ENCODE measurements around the gene SPHK2.
"Not testable (repeated sequence)": the region's sequence is repeated elsewhere in the genome, so short reads cannot be mapped to it uniquely, and the experiment has no call there.

The SPHK2 gene

GRCh38 chr19:48676487-48676886, 57.2 kb downstream of the SPHK2 start:
- Histone ChIP-seq H3K4me3 (no peak overlapping the region), H3K27ac (no peak overlapping the region), H3K36me3 (no peaks in the 10 kb centered on the region), H3K9ac (no peak overlapping the region), H3K9me3 (no peaks in the 10 kb centered on the region), H4K20me1 (no peaks in the 10 kb centered on the region), H3K27me3 (no peaks in the 10 kb centered on the region), H3K4me2 (no peak overlapping the region), H3K4me1 (peaks cover 64% of the 10 kb centered on the region)
- TF ChIP-seq Cebpa-rat (IDR thresholded peaks at IDR 0.05) = no peak

DNA sequence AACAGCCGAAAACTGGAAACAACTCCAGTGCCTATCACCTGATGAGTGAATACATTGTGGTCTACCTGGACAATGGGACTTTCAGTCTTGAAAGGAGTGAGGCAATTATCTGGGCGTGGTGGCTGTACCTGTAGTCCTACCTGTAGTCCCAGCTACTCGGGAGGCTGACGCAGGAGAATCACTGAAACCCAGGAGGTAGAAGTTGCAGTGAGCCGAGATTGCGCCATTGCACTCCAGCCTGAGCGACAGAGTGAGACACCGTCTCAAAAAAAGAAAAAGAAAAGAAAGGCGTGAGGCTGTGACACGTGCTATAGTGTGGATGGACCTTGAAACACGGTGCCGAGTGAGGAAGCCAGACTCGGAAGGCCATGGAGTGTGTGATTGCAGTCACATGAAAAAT, 57.6 kb downstream of the SPHK2 start:
- no peaks in the 10 kb centered on the region for H4K20me1 ChIP-seq
- no peak overlapping the region for H3K4me2 ChIP-seq
- TF ChIP-seq Cebpa-rat (IDR thresholded peaks at IDR 0.05) = no peak
- no peak overlapping the region for H3K27ac ChIP-seq
- H3K9ac ChIP-seq = no peak overlapping the region
- no peaks in the 10 kb centered on the region for H3K36me3 ChIP-seq
- no peaks in the 10 kb centered on the region for H3K9me3 ChIP-seq
- peaks cover 66% of the 10 kb centered on the region for H3K4me1 ChIP-seq
- H3K4me3 ChIP-seq = no peak overlapping the region
- H3K27me3 ChIP-seq = no peaks in the 10 kb centered on the region

GRCh38 chr19:48678201-48678600, 58.9 kb downstream of the SPHK2 start:
- Histone ChIP-seq H3K27ac (no peak overlapping the region), H3K4me2 (0 out of 2 replicates have a peak overlapping the region, but pooled peaks have one; percentile 1), H3K9ac (no peak overlapping the region), H3K36me3 (no peaks in the 10 kb centered on the region), H3K27me3 (no peaks in the 10 kb centered on the region), H3K9me3 (no peaks in the 10 kb centered on the region), H3K4me3 (no peak overlapping the region), H4K20me1 (no peaks in the 10 kb centered on the region), H3K4me1 (peaks cover 74% of the 10 kb centered on the region)
- no peak for TF ChIP-seq Cebpa-rat (IDR thresholded peaks at IDR 0.05)

- H3K4me2 ChIP-seq = peak overlapping the region; percentile 92
- H3K4me3 ChIP-seq, H3K36me3 ChIP-seq, H4K20me1 ChIP-seq, H3K9ac ChIP-seq, H3K9me3 ChIP-seq, H3K27me3 ChIP-seq: not testable (repeated sequence)
- peaks cover 81% of the 10 kb centered on the region for H3K4me1 ChIP-seq
- peak overlapping the region; percentile 82; the same call in 1 of the 2 replicates for H3K27ac ChIP-seq
These were observed 60.7 kb downstream of the SPHK2 start for GRCh38 chr19:48680006-48680405.

Data from BLaER1 (cell line).